ENCODE data around the gene PROSER3.
"Not testable (repeated sequence)": the region's sequence is repeated elsewhere in the genome, so short reads cannot be mapped to it uniquely, and the experiment has no call there.

Gene PROSER3

DNA sequence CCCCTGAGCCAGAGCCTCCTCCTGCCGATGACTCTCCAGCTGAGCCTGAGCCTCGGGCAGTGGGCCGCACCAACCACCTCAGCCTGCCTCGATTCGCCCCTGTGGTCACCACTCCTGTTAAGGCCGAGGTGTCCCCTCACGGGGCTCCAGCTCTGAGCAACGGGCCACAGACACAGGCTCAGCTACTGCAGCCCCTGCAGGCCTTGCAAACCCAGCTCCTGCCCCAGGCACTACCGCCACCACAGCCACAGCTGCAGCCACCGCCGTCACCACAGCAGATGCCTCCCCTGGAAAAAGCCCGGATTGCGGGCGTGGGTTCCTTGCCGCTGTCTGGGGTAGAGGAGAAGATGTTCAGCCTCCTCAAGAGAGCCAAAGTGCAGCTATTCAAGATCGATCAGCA is 36.6 kb upstream of the PROSER3 start:
- Histone ChIP-seq H3K36me3 (replicated peaks) (peaks cover 54% of the 10 kb centered on the region), H3K4me3 (ENCODE audit: low read depth, low read length) (no peak overlapping the region), H3K27me3 (replicated peaks) (no peaks in the 10 kb centered on the region), H3K27ac (no peak overlapping the region)
- in situ Hi-C loops (cut with HindIII; ENCODE audit: low pct_ligation_motif_present, low sequenced_read_pairs) = no loop called here
- no peak for DNase-seq
- TF ChIP-seq, protein P1, sequence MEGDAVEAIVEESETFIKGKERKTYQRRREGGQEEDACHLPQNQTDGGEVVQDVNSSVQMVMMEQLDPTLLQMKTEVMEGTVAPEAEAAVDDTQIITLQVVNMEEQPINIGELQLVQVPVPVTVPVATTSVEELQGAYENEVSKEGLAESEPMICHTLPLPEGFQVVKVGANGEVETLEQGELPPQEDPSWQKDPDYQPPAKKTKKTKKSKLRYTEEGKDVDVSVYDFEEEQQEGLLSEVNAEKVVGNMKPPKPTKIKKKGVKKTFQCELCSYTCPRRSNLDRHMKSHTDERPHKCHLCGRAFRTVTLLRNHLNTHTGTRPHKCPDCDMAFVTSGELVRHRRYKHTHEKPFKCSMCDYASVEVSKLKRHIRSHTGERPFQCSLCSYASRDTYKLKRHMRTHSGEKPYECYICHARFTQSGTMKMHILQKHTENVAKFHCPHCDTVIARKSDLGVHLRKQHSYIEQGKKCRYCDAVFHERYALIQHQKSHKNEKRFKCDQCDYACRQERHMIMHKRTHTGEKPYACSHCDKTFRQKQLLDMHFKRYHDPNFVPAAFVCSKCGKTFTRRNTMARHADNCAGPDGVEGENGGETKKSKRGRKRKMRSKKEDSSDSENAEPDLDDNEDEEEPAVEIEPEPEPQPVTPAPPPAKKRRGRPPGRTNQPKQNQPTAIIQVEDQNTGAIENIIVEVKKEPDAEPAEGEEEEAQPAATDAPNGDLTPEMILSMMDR (IDR thresholded peaks at IDR 0.05; ENCODE audit: low read depth, low read length, missing control alignments) = no peak

DNA sequence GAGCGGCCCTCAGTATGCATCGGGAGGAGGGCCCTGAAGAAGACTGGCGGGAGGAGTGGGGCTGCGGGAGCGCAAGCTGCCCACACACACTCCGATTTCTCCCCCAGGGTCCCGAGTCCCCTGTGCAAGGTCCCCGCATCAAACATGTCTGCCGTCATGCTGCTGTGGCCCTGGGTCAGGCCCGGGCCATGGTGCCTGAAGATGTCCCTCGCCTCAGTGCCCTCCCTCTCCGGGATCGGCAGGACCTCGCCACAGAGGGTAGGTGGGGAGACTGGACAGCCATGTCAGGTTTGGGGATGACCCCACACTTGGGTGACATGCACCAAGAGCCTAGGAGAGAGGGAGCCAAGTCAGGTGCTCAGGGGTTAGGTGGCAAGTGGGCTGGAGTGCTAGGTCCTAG is 35.5 kb upstream of the PROSER3 start:
- no peaks in the 10 kb centered on the region for H3K27me3 ChIP-seq (replicated peaks)
- TF ChIP-seq, protein P1 (IDR thresholded peaks at IDR 0.05; ENCODE audit: low read depth, low read length, missing control alignments) = no peak
- H3K36me3 ChIP-seq (replicated peaks) = peaks cover 59% of the 10 kb centered on the region
- in situ Hi-C loops (cut with HindIII; ENCODE audit: low pct_ligation_motif_present, low sequenced_read_pairs) = no loop called here
- no peak overlapping the region for H3K4me3 ChIP-seq (ENCODE audit: low read depth, low read length)
- no peak overlapping the region for H3K27ac ChIP-seq
- no peak for DNase-seq

DNA sequence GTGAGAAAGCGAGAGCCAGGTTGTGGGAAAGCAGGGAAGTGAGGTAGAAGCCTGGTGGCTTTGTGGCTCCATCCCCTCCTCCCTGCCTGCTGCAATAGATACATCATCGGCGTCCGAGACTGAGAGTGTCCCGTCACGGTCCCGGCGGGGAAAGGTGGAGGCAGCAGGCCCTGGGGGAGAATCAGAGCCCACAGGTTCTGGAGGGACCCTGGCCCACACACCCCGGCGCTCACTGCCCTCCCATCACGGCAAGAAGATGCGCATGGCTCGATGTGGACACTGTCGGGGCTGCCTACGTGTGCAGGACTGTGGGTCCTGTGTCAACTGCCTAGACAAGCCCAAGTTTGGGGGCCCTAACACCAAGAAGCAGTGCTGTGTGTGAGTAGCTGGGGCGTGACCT is 35.1 kb upstream of the PROSER3 start:
- no peak for DNase-seq
- TF ChIP-seq, protein P1 (IDR thresholded peaks at IDR 0.05; ENCODE audit: low read depth, low read length, missing control alignments) = no peak
- Histone ChIP-seq H3K4me3 (ENCODE audit: low read depth, low read length) (no peak overlapping the region), H3K36me3 (replicated peaks) (peaks cover 63% of the 10 kb centered on the region), H3K27me3 (replicated peaks) (no peaks in the 10 kb centered on the region), H3K27ac (no peak overlapping the region)
- in situ Hi-C loops (cut with HindIII; ENCODE audit: low pct_ligation_motif_present, low sequenced_read_pairs) = no loop called here

DNA sequence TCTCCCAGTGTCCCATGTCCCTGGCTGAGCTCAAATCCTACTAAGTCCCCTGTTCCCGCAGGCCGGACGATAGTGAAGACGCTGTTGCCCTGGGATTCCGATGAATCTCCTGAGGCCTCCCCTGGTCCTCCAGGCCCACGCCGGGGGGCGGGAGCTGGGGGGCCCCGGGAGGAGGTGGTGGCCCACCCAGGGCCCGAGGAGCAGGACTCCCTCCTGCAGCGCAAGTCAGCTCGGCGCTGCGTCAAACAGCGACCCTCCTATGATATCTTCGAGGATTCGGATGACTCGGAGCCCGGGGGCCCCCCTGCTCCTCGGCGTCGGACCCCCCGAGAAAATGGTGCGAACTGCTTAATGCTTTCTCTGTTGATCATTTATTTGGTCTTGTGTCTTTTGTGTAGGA is 34.3 kb upstream of the PROSER3 start:
- Histone ChIP-seq H3K36me3 (replicated peaks) (peaks cover 71% of the 10 kb centered on the region), H3K27me3 (replicated peaks) (no peaks in the 10 kb centered on the region), H3K27ac (no peak overlapping the region), H3K4me3 (ENCODE audit: low read depth, low read length) (no peak overlapping the region)
- TF ChIP-seq, protein P1 (IDR thresholded peaks at IDR 0.05; ENCODE audit: low read depth, low read length, missing control alignments) = no peak
- in situ Hi-C loops (cut with HindIII; ENCODE audit: low pct_ligation_motif_present, low sequenced_read_pairs) = no loop called here
- no peak for DNase-seq

DNA sequence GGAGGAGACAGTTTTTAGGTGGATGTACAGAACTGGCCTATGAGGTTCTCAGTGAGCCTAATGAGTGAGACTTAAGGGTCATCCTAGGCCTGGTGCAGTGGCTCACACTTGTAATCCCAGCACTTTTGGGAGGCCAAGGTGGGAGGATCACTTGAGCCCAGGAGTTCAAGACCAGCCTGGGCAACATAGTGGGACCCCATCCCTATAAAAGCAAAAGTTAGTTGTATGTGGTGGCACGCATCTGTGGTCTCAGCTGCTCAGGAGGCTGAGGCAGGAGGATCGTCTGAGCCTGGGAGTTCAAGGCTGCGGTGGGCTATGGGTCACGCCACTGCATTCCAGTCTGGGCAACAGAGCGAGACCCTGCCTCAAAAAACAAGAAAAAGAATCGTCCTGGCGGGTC is 33.8 kb upstream of the PROSER3 start:
- H3K36me3 ChIP-seq (replicated peaks) = peaks cover 76% of the 10 kb centered on the region
- DNase-seq; H3K27me3 ChIP-seq (replicated peaks); in situ Hi-C loops (cut with HindIII; ENCODE audit: low pct_ligation_motif_present, low sequenced_read_pairs); H3K27ac ChIP-seq; H3K4me3 ChIP-seq (ENCODE audit: low read depth, low read length): not testable (repeated sequence)

DNA sequence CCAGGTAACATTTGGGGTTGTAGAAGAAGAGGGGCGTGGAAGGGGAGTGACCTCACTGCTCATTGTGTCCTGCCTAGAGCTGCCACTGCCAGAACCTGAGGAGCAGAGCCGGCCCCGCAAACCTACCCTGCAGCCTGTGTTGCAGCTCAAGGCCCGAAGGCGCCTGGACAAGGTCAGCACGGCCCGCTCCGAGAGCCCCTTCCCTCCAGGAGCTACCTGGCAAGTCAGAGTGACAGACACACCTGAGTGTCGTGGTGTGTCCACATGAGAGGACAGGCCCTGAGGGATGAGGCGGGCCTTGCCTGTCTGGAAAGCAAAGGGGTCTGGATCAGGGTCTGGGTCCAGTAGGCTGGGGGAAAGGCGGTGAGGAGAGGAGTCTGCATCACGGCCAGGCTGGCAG is 33.4 kb upstream of the PROSER3 start:
- TF ChIP-seq, protein P1 (IDR thresholded peaks at IDR 0.05; ENCODE audit: low read depth, low read length, missing control alignments) = no peak
- Histone ChIP-seq H3K4me3 (ENCODE audit: low read depth, low read length) (no peak overlapping the region), H3K27me3 (replicated peaks) (no peaks in the 10 kb centered on the region), H3K27ac (no peak overlapping the region), H3K36me3 (replicated peaks) (peaks cover 80% of the 10 kb centered on the region)
- in situ Hi-C loops (cut with HindIII; ENCODE audit: low pct_ligation_motif_present, low sequenced_read_pairs) = no loop called here
- DNase-seq = no peak

All from brain microvascular endothelial cell (primary cell).